A673 (cell line): ENCODE measurements around the gene FAM170B. TPM values are rescaled to one million over a fixed set of nuclear protein-coding genes. Genes with fewer than 3 reads are reported as not detected.

ENCODE experiments used
- BruUV-seq: library from RNA; stranded (reverse); fragments of 400-500 nt; replicated peaks from 2 replicates; lab custom pipeline; 2021; lab: Mats Ljungman, UMichigan
- CTCF ChIA-PET: fragments of 300-600 bp; sonication (Branson Sonifier 250); formaldehyde crosslinking; loops from one replicate; lab custom pipeline; 2022; ENCODE audit warnings: antibody characterized with exemption; lab: Charles Lee
- POLR2A ChIA-PET: fragments of 300-600 bp; sonication (Branson Sonifier 250); formaldehyde crosslinking; loops from one replicate; lab custom pipeline; 2022; ENCODE audit warnings: antibody characterized with exemption; ENCODE audit not compliant: low non-redundant PET; lab: Charles Lee
- DNase-seq: peaks from one replicate; pipeline ENCODE4 v3.0.0-alpha.2; 2015; ENCODE audit warnings: low spot score
- H3K27ac ChIP-seq: fragments of 200-600 bp; sonication (generic); 2 replicates; pipeline ENCODE4 v1.5.1; 2016; ENCODE audit warnings: mixed run types, low read depth, mild to moderate bottlenecking, mixed read lengths, antibody characterized with exemption, low read length; ENCODE audit not compliant: poor library complexity, severe bottlenecking
- H3K27me3 ChIP-seq: fragments of 200-600 bp; sonication (generic); replicated peaks from 2 replicates; pipeline ENCODE4 v1.6.1; 2017; ENCODE audit warnings: mixed run types, low read depth, mild to moderate bottlenecking, mixed read lengths, antibody characterized with exemption, low read length; ENCODE audit not compliant: insufficient read depth, poor library complexity
- H3K36me3 ChIP-seq: fragments of 200-600 bp; sonication (generic); 2 replicates; pipeline ENCODE4 v1.6.1; 2016; ENCODE audit warnings: mixed run types, mild to moderate bottlenecking, mixed read lengths, antibody characterized with exemption, low read length; ENCODE audit not compliant: insufficient read depth, poor library complexity, severe bottlenecking
- H3K4me1 ChIP-seq: fragments of 200-600 bp; sonication (generic); 2 replicates; pipeline ENCODE4 v1.6.1; 2017; ENCODE audit warnings: mixed run types, mild to moderate bottlenecking, mixed read lengths, antibody characterized with exemption, low read length; ENCODE audit not compliant: insufficient read depth, poor library complexity, severe bottlenecking
- H3K4me3 ChIP-seq: fragments of 200-600 bp; sonication (generic); 2 replicates; pipeline ENCODE4 v1.5.1; 2016; ENCODE audit warnings: low read depth, mixed run types, mild to moderate bottlenecking, mixed read lengths, low read length; ENCODE audit not compliant: poor library complexity, severe bottlenecking
- H3K9me3 ChIP-seq: fragments of 200-600 bp; sonication (generic); 2 replicates; pipeline ENCODE4 v1.6.1; 2016; ENCODE audit warnings: mixed run types, low read depth, mild to moderate bottlenecking, mixed read lengths, antibody characterized with exemption, low read length; ENCODE audit not compliant: poor library complexity, severe bottlenecking
- CTCF ChIP-seq: fragments of 300-800, 200-600 bp; sonication (generic); conservative IDR thresholded peaks from 2 replicates; pipeline ENCODE4 v1.5.1; 2017; ENCODE audit warnings: low read depth, mild to moderate bottlenecking, antibody characterized with exemption, low read length, moderate library complexity, mixed read lengths
- EZH2 ChIP-seq: fragments of 200-600 bp; sonication (generic); IDR thresholded peaks from 2 replicates; pipeline ENCODE4 v1.6.1; 2017; ENCODE audit warnings: borderline replicate concordance, low read depth, mild to moderate bottlenecking, mixed read lengths, antibody characterized with exemption, low read length; ENCODE audit not compliant: poor library complexity, severe bottlenecking
- intact Hi-C: fragments of 100-400 bp; cut with micrococcal nuclease; formaldehyde crosslinking; loops from one replicate; pipeline ENCODE4 v1.10.0; 2022; ENCODE audit not compliant: unreplicated experiment
- total RNA-seq: library from RNA; stranded (reverse); gene quantifications from 2 replicates; pipeline ENCODE4 v1.2.3, GENCODE V29; 2021

FAM170B gene
- total RNA-seq, 1 experiment from 2014 or later, result not detected

- POLR2A ChIA-PET, result no interaction called here
- no TSS peak for BruUV-seq
Measured at GRCh38 chr10:49099046-49099445, 34.8 kb downstream of the FAM170B start.

GRCh38 chr10:49096890-49097445, 36.9 kb downstream of the FAM170B start:
- Histone ChIP-seq H3K4me1 (no peaks in the 10 kb centered on the region), H3K27me3 (peaks cover 9% of the 10 kb centered on the region), H3K9me3 (no peaks in the 10 kb centered on the region), H3K4me3 (no peak overlapping the region), H3K27ac (no peak overlapping the region), H3K36me3 (no peaks in the 10 kb centered on the region)
- ChIA-PET POLR2A (no interaction called here), CTCF (no interaction called here)
- no TSS peak for BruUV-seq
- DNase-seq, result no peak
- intact Hi-C loops, result no loop called here
- TF ChIP-seq CTCF, result no peak
- TF ChIP-seq EZH2, result no peak

More at GRCh38 chr10:49099046-49099445, 34.8 kb downstream of the FAM170B start:
- Histone ChIP-seq H3K36me3 (no peaks in the 10 kb centered on the region), H3K9me3 (no peaks in the 10 kb centered on the region), H3K27me3 (peaks cover 9% of the 10 kb centered on the region), H3K4me1 (no peaks in the 10 kb centered on the region), H3K27ac (no peak overlapping the region), H3K4me3 (no peak overlapping the region)
- no peak for DNase-seq
- intact Hi-C loops, result no loop called here
- TF ChIP-seq CTCF (no peak), EZH2 (no peak)
- CTCF ChIA-PET, result no interaction called here

GRCh38 chr10:49094646-49095045, 39.2 kb downstream of the FAM170B start:
- TF ChIP-seq EZH2, result no peak
- TF ChIP-seq CTCF, result no peak
- H3K27me3 ChIP-seq, result no peaks in the 10 kb centered on the region
- H3K4me3 ChIP-seq, result no peak overlapping the region
- no peak overlapping the region for H3K27ac ChIP-seq
- H3K4me1 ChIP-seq, result no peaks in the 10 kb centered on the region
- BruUV-seq, result no TSS peak
- H3K36me3 ChIP-seq, result no peaks in the 10 kb centered on the region
- intact Hi-C loops, result no loop called here
- no peak for DNase-seq
- no peaks in the 10 kb centered on the region for H3K9me3 ChIP-seq
- ChIA-PET CTCF (no interaction called here), POLR2A (no interaction called here)
